Stimulated activated naive CD8-positive, alpha-beta T cell treated with anti-CD3 and anti-CD28 coated beads, Interleukin-15, Interleukin-2, amounts not matched to agents 100 U/mL and 50 U/mL, for 24 hours (primary cell): ENCODE measurements around the gene SFPQ.
"Not testable (repeated sequence)": the region's sequence is repeated elsewhere in the genome, so short reads cannot be mapped to it uniquely, and the experiment has no call there.

Experiments used
- ATAC-seq: fragments of 150-1000 bp; cut with Tn5 transposase; one replicate; pipeline ENCODE4 v1.10.0; 2021
- DNase-seq: peaks from one replicate; pipeline ENCODE4 v3.0.0; 2021

The SFPQ gene

GRCh38 chr1:35143737-35144508 lies 49.0 kb downstream of the SFPQ start:
- no peak for ATAC-seq
- DNase-seq, result no peak

DNA sequence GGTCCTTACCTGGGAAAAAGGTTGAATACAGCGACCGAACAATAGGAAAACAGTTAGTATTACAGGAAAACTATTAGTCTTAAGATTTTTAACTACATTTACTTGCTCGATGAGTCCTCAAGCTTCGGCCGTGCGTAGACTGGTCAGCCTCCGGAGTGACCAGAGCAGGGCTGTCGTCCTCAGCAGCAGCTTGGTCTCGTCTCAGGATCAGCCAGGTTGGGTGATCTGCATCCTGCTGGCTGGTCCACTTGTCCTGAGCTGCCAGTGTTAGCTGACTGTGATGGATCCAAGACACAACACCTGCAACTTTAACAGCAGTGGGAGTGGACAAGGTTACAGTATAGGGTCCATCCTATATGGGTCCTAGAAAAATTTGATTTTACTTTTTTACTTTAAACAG lies 50.2 kb downstream of the SFPQ start:
- ATAC-seq, result not testable (repeated sequence)

DNA sequence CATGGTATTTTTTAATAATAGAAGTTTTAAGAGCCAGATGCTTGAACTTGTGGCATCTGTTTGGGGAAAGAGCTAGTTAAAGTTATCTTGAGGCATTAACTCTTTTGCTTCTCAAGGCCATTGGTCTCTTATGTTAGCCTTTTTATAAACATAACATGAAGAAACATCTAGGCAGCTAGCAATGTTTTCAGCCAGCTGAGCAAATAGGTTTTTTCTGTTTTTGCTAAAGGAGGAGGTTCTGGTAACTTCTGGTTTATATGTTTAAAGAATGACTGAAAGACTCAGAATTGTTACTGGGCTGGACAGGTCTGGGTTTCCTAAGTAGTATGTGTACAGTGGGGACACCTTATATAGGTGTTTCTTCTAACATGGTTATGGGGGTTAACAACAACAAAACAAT lies 50.7 kb downstream of the SFPQ start:
- ATAC-seq, DNase-seq: not testable (repeated sequence)

More for the DNA sequence above, 50.2 kb downstream of the SFPQ start:
- DNase-seq, result not testable (repeated sequence)

- not testable (repeated sequence) for ATAC-seq, DNase-seq
Observed at GRCh38 chr1:35137590-35137989, 55.4 kb downstream of the SFPQ start.

GRCh38 chr1:35136780-35137179 lies 56.2 kb downstream of the SFPQ start:
- ATAC-seq (no peak), DNase-seq (no peak)
